SU-DHL-6 (cell line): ENCODE results near the gene MEIS1.

Experiments used
- EZH2phosphoT487 ChIP-seq: fragments of 200-600 bp; sonication (generic), shearing (Covaris generic); conservative IDR thresholded peaks from 2 replicates; pipeline ENCODE4 v1.6.1; 2018; ENCODE audit warnings: mild to moderate bottlenecking, antibody characterized with exemption, low read length, moderate library complexity, mixed read lengths
- TF ChIP-seq, protein P1 (sequence below): fragments of 200-600 bp; sonication (generic); IDR thresholded peaks from one replicate; pipeline ENCODE4 v1.5.1; 2017; ENCODE audit warnings: antibody characterized with exemption, mild to moderate bottlenecking, low read length, moderate library complexity; ENCODE audit not compliant: insufficient read depth, poor library complexity, severe bottlenecking

GRCh38 chr2:66569321-66569851 lies 134.5 kb downstream of the MEIS1 start:
- TF ChIP-seq, protein P1, sequence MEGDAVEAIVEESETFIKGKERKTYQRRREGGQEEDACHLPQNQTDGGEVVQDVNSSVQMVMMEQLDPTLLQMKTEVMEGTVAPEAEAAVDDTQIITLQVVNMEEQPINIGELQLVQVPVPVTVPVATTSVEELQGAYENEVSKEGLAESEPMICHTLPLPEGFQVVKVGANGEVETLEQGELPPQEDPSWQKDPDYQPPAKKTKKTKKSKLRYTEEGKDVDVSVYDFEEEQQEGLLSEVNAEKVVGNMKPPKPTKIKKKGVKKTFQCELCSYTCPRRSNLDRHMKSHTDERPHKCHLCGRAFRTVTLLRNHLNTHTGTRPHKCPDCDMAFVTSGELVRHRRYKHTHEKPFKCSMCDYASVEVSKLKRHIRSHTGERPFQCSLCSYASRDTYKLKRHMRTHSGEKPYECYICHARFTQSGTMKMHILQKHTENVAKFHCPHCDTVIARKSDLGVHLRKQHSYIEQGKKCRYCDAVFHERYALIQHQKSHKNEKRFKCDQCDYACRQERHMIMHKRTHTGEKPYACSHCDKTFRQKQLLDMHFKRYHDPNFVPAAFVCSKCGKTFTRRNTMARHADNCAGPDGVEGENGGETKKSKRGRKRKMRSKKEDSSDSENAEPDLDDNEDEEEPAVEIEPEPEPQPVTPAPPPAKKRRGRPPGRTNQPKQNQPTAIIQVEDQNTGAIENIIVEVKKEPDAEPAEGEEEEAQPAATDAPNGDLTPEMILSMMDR: no peak
- TF ChIP-seq EZH2phosphoT487: no peak
